BJ (cell line): ENCODE data around the gene SOCS6. TPM values are rescaled to one million over a fixed set of nuclear protein-coding genes. Genes with fewer than 3 reads are reported as not detected.
"Not testable (repeated sequence)": the region's sequence is repeated elsewhere in the genome, so short reads cannot be mapped to it uniquely, and the experiment has no call there.

Source experiments
- CTCF ChIA-PET: fragments of 350-600 bp; formaldehyde crosslinking; extraction: SDS; loops from one replicate; lab custom pipeline; 2021; ENCODE audit warnings: antibody characterized with exemption, inconsistent platforms; lab: Yijun Ruan, JAX
- POLR2A ChIA-PET: fragments of 300-600 bp; sonication (Branson Sonifier 250); formaldehyde crosslinking; extraction: SDS; loops from one replicate; lab custom pipeline; 2021; ENCODE audit warnings: antibody characterized with exemption; lab: Charles Lee
- DNase-seq: peaks from one replicate; pipeline ENCODE4 v3.0.0-alpha.2; 2011; ENCODE audit warnings: low read depth
- H3K27me3 ChIP-seq: 2 replicates; pipeline ENCODE4 v1.6.0; 2011; ENCODE audit warnings: low read length; ENCODE audit not compliant: control insufficient read depth, insufficient read depth
- H3K36me3 ChIP-seq: 2 replicates; pipeline ENCODE4 v1.5.1; 2011; ENCODE audit warnings: low read length; ENCODE audit not compliant: control insufficient read depth, insufficient read depth
- H3K4me3 ChIP-seq: 2 replicates; pipeline ENCODE4 v1.5.1; 2011; ENCODE audit warnings: low read depth, mild to moderate bottlenecking, control low read depth, low read length
- CTCF ChIP-seq: IDR thresholded peaks from 2 replicates; pipeline ENCODE4 v1.5.1; 2011; ENCODE audit warnings: low read depth, mild to moderate bottlenecking, control low read depth, inconsistent platforms, low read length, moderate library complexity; ENCODE audit not compliant: insufficient read depth
- polyA plus RNA-seq: library from polyadenylated mRNA; depleted of rRNA; stranded (reverse); fragments of >200 nt; gene quantifications from 2 replicates; pipeline ENCODE4 v1.2.3, GENCODE V29; 2011

SOCS6 gene
- polyA plus RNA-seq, 1 experiment, result 26.7 TPM

DNA sequence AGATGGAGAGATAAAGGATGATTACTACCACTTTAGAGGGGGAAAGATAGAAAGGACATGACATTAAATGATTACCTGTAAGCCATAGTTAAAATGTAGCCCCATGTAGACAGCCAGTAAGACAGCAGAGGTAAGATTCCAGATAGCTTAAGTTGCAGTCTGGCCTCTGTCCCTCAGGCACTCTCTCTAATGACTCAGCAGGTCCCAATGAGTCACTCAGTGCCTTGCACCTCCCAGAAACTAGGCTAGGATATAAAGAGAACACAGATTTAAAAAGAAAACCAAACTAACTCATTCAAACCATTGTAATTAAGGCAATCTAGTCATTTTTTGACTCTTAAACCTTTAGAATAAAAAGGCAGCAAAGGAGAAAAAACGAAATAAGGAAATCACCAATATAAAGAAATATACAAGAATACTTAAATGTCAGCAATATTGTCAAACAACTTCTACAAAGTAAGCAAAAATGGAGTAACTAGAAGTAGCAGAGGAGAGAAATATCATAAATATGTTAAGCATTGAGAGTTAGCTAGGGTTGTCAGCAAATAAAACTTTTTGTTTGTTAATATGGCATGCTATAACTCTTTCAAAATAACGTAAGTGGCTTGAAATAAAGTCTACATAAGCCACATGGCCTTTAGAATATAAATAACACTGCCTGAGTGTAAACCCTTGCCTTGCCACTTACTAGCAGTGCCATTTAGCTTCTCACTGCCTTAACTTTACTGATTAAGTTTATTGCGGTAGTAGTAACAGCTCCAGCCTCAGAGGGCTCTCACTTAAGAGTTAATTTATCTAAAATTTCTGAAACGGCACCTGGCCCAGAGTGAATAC lies 48.5 kb downstream of the SOCS6 start:
- H3K4me3 ChIP-seq, result no peak overlapping the region
- H3K27me3 ChIP-seq, result no peaks in the 10 kb centered on the region
- POLR2A ChIA-PET, result no interaction called here
- H3K36me3 ChIP-seq, result 0 out of 2 replicates have a peak, but pooled peaks cover 1% of the 10 kb centered on the region
- no peak for TF ChIP-seq CTCF
- CTCF ChIA-PET, result interaction anchor here (0.6 kb wide), 1 partner anchor 29 kb away, joined by 3 read pairs; no protein-coding TSS in a partner anchor
- peak; percentile 73 for DNase-seq

DNA sequence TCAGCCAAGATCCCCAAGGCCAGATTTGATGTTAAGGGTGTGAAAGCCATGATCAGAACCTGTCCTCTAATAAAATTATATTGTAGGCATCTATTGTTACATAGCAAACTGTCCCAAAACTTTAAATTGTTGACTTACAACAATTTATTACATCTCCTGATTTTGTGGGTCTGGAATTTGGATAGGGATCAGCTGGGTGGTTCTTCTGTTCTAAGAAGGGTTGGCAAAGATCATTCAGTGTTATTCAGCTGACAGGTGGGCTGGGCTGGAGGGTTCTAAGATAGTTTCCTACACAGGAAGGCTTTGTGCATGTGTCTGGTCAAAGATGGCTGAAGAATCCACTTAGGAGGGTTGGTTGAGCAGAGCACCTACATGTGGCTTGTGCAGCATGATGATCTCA lies 50.0 kb downstream of the SOCS6 start:
- DNase-seq, result no peak
- TF ChIP-seq CTCF, result no peak
- Histone ChIP-seq H3K36me3 (0 out of 2 replicates have a peak, but pooled peaks cover 1% of the 10 kb centered on the region), H3K4me3 (no peak overlapping the region), H3K27me3 (no peaks in the 10 kb centered on the region)
- CTCF ChIA-PET, result interaction anchor here (1.3 to 1.5 kb wide), 2 partner anchors 11 to 18 kb away, joined by 3 read pairs; no protein-coding TSS in a partner anchor
- POLR2A ChIA-PET, result no interaction called here

DNA sequence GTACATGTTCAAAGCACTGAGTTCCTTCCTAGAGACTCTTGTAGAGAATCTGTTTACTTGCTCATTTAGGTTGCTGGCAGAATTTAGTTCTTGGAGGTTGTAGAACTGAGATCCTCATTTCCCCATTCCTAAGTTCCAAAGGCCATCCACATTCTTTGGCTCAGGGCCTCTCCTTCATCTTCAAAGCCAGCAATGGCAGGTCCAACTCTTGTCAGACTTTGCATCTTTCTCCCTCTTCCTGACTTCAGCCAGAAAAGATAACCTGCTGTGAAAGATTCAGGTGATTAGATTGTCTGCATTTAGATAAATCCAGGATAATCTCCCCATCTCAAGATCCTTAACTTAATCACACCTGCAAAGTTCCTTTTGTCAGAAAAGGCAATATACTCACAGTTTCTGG lies 51.1 kb downstream of the SOCS6 start:
- no peak for TF ChIP-seq CTCF

DNA sequence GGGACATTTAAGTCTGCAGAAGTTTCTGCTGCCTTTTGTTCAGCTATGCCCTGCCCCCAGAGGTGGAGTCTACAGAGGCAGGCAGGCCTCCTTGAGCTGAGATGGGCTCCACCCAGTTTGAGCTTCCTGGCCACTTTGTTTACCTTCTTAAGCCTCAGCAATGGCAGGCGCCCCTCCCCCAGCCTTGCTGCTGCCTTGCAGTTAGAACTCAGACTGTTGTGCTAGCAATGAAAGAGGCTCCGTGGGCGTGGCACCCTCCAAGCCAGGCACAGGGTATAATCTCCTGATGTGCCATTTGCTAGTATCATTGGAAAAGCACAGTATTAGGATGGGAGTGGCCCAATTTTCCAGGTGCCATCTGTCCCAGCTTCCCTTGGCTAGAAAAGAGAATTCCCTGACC lies 59.6 kb downstream of the SOCS6 start:
- H3K36me3 ChIP-seq, H3K27me3 ChIP-seq, H3K4me3 ChIP-seq, DNase-seq: not testable (repeated sequence)
- ChIA-PET CTCF (interaction anchor here (0.9 to 1.9 kb wide), 2 partner anchors 18 to 85 kb away, joined by 3 to 5 read pairs; no protein-coding TSS in a partner anchor), POLR2A (interaction anchor here (0.6 kb wide), 1 partner anchor 71 kb away, joined by 3 read pairs; no protein-coding TSS in a partner anchor)

More for the DNA sequence above, 51.1 kb downstream of the SOCS6 start:
- H3K36me3 ChIP-seq, result 0 out of 2 replicates have a peak, but pooled peaks cover 1% of the 10 kb centered on the region
- ChIA-PET CTCF (no interaction called here), POLR2A (no interaction called here)
- DNase-seq, result no peak
- no peak overlapping the region for H3K4me3 ChIP-seq
- no peaks in the 10 kb centered on the region for H3K27me3 ChIP-seq

DNA sequence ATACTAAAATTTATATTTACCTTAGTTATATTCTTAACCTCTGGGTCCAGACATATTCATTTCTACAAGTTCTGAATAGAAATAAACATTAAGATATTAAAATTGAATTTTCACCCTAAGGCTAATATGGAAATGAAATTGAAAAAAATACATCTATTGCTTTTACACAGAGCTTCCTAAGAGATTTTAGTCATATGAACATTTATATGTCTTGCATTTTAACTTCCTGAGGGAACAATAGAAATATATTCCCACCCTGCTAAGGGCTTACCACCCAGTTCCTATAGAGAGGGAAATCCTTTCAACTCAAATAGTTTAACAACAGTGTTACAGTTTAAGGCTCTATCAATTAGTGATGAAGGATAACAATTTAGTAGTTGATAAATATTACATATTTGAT lies 60.5 kb downstream of the SOCS6 start:
- TF ChIP-seq CTCF, result no peak
- Histone ChIP-seq H3K36me3 (0 out of 2 replicates have a peak, but pooled peaks cover 4% of the 10 kb centered on the region), H3K4me3 (no peak overlapping the region), H3K27me3 (no peaks in the 10 kb centered on the region)
- POLR2A ChIA-PET, result no interaction called here
- DNase-seq, result no peak
- CTCF ChIA-PET, result interaction anchor here (1.2 to 1.9 kb wide), 3 partner anchors 10 to 85 kb away, joined by 3 to 5 read pairs (median 3); no protein-coding TSS in a partner anchor
